Measurements from ENCODE around the gene HSD11B2. TPM values are rescaled to one million over a fixed set of nuclear protein-coding genes. Genes with fewer than 3 reads are reported as not detected.

HSD11B2 gene
- total RNA-seq (not detected), polyA plus RNA-seq (not detected), total RNA-seq (0 to 5.9 (median 0.13) reads per million in 6 experiments)

DNA sequence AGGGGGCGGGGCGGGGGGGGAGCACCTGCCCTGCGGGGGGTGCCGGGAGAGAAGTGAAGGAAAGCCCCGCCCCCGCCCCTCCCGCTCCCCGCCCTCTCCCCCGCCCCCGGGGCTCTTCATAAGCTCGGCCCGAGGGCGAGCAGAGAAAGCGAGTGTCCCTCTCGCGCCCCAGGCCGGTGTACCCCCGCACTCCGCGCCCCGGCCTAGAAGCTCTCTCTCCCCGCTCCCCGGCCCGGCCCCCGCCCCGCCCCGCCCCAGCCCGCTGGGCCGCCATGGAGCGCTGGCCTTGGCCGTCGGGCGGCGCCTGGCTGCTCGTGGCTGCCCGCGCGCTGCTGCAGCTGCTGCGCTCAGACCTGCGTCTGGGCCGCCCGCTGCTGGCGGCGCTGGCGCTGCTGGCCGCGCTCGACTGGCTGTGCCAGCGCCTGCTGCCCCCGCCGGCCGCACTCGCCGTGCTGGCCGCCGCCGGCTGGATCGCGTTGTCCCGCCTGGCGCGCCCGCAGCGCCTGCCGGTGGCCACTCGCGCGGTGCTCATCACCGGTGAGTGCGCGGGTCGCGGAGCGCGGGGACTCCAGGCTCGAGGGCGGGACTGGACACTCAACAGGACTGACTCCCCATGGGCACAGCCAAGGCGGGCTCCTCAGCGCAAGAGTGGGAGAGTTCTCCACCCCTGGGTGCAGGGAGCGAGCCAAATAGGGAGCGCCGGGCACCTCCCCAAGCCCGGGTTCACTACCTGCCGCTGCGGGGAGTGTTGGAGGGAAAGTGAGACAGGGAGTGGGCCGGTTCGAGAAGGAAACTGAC lies at the start of gene HSD11B2:
HSD11B2 (plus strand) TSS at position 145 of the 798 bp plus-strand sequence; CDS start at position 273, 128 bp downstream.
- H3K4me3 Mint-ChIP-seq = peak within 1 kb of the TSS; percentile 71 to 88 (median 82)
- DNase-seq = peak in 2 of 10 donors; percentile 18
- H3K27ac Mint-ChIP-seq = no peak within 1 kb of the TSS
- no peaks in the 10 kb centered on the region for H3K9me3 Mint-ChIP-seq
- no peaks in the 10 kb centered on the region for H3K36me3 Mint-ChIP-seq
- POLR2A ChIA-PET = no interaction called here
- peaks cover 13 to 45% (median 31%) of the 10 kb centered on the region in 5 donors for H3K27me3 Mint-ChIP-seq
- peak; percentile 44 to 62 for ATAC-seq
- peaks cover 9 to 16% (median 12%) of the 10 kb centered on the region in 4 donors for H3K4me1 Mint-ChIP-seq

DNA sequence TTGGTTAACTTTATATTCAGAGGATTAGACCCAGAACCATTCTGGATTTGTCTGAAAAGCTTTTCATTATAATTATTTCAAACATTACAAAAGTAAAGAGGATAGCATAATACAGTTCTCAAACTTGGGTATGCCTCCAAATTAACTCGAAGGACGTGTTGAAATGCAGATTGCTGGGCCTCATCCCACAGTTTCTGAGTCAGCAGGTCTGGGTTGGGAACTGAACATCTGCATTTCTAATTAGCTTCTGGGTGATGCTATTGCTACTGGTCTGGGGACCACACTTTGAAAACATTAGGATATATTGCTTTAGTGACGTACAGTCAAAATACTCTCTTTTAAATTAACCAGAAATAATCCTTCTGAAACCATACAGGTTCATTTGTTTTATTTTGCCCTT lies 47.6 kb upstream of the HSD11B2 start:
- ATAC-seq (no peak), DNase-seq (no peak)
- H3K36me3 Mint-ChIP-seq = no peaks in the 10 kb centered on the region
- H3K27me3 Mint-ChIP-seq = peaks cover 0 to 4% (median 0%) of the 10 kb centered on the region in 5 donors
- no peaks in the 10 kb centered on the region for H3K9me3 Mint-ChIP-seq
- POLR2A ChIA-PET = interaction anchor here (0.6 kb wide), 1 partner anchor 13 kb away, joined by 4 read pairs; no protein-coding TSS in a partner anchor
- no peak overlapping the region for H3K27ac Mint-ChIP-seq
- H3K4me1 Mint-ChIP-seq = no peaks in the 10 kb centered on the region
- H3K4me3 Mint-ChIP-seq = no peak overlapping the region

DNA sequence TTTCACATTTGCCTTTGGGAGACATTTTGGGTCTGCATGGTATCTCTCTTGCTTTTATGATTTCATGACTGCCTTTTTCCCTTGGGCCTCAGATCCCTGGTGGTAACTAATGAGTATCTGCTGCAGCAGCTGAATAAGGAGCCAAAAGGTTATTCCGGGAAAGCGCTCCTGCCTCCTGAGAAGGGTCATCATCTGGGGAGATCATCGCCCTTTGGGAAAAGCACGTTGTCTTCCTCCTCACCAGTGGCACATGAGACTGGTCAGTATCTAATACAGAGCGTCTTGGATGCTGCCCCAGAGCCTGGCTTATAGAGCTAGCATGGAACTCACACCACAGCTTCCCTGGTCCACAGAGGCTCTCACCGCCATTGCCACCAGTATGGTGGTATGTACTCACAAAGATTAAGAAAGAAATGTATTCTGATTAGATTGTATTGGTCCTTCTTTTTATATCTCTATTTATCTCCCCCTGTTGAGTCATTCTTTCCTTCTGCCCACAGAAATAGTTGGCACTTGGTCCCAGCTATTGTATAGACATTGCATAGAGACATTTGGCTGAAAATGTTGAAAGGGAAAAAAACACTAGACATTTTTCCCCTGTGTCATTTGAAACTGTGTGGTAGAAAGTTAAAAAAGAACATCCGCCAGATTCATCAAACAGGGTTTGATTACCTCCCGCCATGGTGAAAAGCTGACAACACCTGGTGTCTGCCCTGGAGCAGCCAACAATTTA lies 46.0 kb upstream of the HSD11B2 start:
- no peaks in the 10 kb centered on the region for H3K4me1 Mint-ChIP-seq
- no peak overlapping the region for H3K4me3 Mint-ChIP-seq
- H3K27ac Mint-ChIP-seq = no peak overlapping the region

DNA sequence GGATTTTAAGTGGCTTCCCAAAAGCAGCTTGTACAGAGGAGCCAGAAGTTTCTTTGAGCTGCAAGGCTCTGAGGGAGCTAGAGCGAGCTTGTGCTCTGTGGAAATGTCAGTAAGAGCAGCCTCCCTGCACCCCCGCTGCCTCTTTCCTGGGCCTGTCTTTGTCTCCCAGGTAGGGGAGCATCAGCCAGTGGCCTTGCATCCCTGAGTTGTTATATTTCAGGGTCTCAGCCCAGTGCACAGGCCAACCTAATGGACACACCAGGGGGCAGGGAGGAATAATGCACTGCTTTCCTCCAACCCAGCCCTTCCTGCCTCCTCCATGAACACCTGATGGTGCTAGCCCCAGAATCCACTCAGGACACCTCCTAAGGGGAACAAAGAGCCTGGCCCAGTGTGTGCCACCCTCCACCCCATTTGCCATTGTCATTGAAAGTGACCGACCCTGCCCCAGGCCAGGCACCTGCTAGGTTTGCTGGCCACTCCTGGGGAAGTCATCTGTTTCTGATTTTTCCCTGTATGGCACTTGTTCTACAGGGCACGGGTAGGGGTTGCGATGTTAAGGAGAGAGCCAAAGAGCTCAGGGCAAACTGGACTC lies 44.0 kb upstream of the HSD11B2 start:
- no peak overlapping the region for H3K4me3 Mint-ChIP-seq
- no peak for ATAC-seq
- POLR2A ChIA-PET = no interaction called here
- peaks cover 0 to 11% (median 0%) of the 10 kb centered on the region in 4 donors for H3K4me1 Mint-ChIP-seq
- no peak for DNase-seq
- H3K9me3 Mint-ChIP-seq = no peaks in the 10 kb centered on the region
- H3K36me3 Mint-ChIP-seq = no peaks in the 10 kb centered on the region
- H3K27ac Mint-ChIP-seq = no peak overlapping the region
- H3K27me3 Mint-ChIP-seq = peaks cover 0 to 4% (median 2%) of the 10 kb centered on the region in 5 donors

More for the DNA sequence above, 46.0 kb upstream of the HSD11B2 start:
- no peaks in the 10 kb centered on the region for H3K9me3 Mint-ChIP-seq
- no peak for DNase-seq
- H3K36me3 Mint-ChIP-seq = no peaks in the 10 kb centered on the region
- POLR2A ChIA-PET = no interaction called here
- ATAC-seq = no peak
- H3K27me3 Mint-ChIP-seq = peaks cover 0 to 4% (median 0%) of the 10 kb centered on the region in 5 donors

DNA sequence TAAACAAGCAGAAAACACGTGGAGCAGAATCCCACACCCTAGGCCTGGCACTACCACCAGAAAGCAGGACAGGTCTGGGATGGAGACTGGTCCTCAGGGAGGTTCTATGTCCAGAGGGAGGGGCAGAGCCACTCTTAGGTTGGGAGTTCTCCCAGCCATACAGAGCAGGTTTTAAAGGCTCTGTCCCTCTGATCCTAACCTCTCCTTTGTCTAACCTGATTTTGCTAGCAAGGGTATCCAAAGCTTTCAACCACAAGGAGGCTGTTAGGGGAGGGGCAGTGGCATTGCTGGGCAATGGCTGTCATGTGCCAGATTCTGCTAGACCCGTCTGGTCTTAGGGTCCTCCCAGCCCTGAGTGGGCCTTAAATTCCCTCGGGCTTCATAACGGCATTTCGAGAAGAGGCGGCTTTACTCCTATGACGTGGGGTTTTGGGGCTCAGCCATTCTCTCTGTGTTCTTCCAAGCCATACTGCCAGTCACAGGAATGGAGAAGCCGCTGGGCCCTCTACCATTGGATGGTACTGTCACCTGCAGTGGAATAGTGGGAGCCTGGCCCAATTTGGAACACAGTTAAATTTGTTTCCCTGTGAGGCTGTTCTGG lies 43.3 kb upstream of the HSD11B2 start:
- DNase-seq = no peak
- Mint-ChIP-seq H3K4me1 (peaks cover 0 to 14% (median 3%) of the 10 kb centered on the region in 4 donors), H3K4me3 (no peak overlapping the region), H3K27ac (no peak overlapping the region), H3K36me3 (no peaks in the 10 kb centered on the region), H3K9me3 (no peaks in the 10 kb centered on the region), H3K27me3 (peaks cover 1 to 10% (median 8%) of the 10 kb centered on the region in 5 donors)
- POLR2A ChIA-PET = no interaction called here
- ATAC-seq = no peak

DNA sequence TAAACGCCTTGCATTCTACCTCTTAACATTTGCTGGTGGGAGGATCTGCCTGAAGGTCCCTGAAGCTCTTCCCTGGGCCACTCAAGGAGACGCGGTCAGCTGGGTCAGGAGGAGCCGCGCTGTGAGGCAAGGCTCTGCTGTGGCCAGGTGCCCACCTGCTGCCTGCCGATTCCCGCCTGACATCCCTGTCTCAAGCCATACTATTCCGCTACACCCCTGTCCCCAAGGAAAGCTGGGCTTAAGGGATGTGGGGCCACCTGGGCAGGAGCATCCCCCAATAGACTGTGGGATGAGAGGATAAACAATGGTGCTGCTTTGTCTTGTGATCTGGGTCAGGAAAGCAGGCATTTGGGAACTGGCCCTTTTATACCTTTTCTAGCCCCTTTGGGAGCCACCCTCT lies 42.7 kb upstream of the HSD11B2 start:
- ATAC-seq (no peak), DNase-seq (no peak)
- Mint-ChIP-seq H3K27me3 (peaks cover 1 to 12% (median 10%) of the 10 kb centered on the region in 5 donors), H3K27ac (no peak overlapping the region), H3K4me3 (no peak overlapping the region), H3K36me3 (no peaks in the 10 kb centered on the region), H3K4me1 (peaks cover 0 to 18% (median 3%) of the 10 kb centered on the region in 4 donors), H3K9me3 (no peaks in the 10 kb centered on the region)
- POLR2A ChIA-PET = interaction anchor here (1.5 kb wide), 1 partner anchor 8 kb away, joined by 3 read pairs; no protein-coding TSS in a partner anchor

DNA sequence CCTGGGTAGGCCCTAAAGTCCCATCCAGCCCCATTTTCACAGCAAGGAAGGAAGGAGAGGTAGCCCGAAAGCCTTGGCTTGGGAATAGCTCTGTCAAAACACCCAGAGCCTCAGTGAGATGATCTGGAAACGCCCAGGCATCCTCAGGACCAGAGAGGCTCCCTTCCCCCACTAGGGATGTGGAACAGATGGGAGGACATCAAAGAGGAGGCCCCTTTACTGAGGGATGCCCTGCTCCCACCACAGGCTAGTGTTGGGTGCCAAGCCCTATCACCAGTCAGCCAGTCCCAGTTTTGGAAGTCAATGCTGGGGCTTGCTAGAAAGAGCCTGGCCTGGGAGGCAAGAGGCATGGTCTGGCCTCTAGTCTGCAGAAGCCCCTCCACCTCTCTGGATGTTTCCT lies 42.3 kb upstream of the HSD11B2 start:
- Mint-ChIP-seq H3K27ac (no peak overlapping the region), H3K27me3 (peaks cover 1 to 13% (median 11%) of the 10 kb centered on the region in 5 donors), H3K36me3 (no peaks in the 10 kb centered on the region), H3K4me1 (peaks cover under 1 to 19% (median 4%) of the 10 kb centered on the region in 4 donors), H3K4me3 (no peak overlapping the region), H3K9me3 (no peaks in the 10 kb centered on the region)
- POLR2A ChIA-PET = interaction anchor here (1.5 kb wide), 1 partner anchor 9 kb away, joined by 3 read pairs; no protein-coding TSS in a partner anchor
- DNase-seq (no peak), ATAC-seq (no peak)

DNA sequence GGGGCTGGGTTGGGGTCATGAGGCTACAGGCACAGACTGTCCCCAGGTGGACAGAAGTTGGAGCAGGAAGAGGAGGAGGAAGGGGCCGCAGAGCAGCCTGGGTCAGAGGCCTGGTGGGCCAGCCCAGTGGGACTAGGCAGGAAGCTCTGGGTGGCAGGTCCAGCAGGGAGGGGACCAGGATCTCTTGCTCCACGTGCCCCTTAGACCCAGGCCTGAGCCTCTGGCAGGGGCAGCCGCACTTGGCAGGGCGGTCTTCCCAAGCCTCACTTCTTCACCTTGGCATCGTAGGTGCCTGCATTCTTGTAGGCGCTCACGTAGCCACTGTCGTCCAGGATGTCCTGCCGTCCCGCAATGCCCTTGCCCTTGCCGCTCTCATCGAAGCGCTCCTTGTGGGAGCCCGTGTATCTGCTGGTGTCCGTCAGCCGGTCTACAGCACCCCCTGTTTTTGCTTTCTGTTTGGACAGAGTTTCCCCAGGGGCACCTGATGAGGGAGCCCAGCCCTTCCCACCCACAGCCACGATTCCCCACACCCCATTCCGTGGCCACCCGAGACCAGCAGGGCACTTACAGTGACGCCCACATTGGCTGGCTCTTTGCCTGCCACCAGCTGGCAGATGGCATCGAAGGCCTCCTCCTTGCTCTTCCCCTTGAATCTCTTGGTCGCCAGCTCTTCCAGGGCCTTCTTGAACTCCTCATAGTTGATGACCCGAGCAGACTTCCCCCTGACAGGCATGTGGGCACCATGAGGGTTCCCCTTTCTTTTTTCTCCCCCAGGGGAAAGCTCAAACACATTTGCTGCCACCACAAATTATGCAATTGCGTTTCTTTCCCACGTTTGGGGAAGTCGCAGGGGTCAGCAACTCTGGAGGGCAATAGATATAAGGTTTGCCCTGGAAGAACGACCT lies 40.8 kb upstream of the HSD11B2 start:
- no peak for DNase-seq
- no peaks in the 10 kb centered on the region for H3K9me3 Mint-ChIP-seq
- ATAC-seq = no peak
- H3K36me3 Mint-ChIP-seq = peaks cover 0 to 2% (median 0%) of the 10 kb centered on the region in 3 donors
- no peak overlapping the region for H3K4me3 Mint-ChIP-seq
- H3K27me3 Mint-ChIP-seq = peaks cover 5 to 27% (median 19%) of the 10 kb centered on the region in 5 donors
- POLR2A ChIA-PET = no interaction called here
- H3K4me1 Mint-ChIP-seq = peaks cover 7 to 25% (median 10%) of the 10 kb centered on the region in 4 donors
- peak overlapping the region in 2 of 10 donors; percentile 66 to 76 for H3K27ac Mint-ChIP-seq

DNA sequence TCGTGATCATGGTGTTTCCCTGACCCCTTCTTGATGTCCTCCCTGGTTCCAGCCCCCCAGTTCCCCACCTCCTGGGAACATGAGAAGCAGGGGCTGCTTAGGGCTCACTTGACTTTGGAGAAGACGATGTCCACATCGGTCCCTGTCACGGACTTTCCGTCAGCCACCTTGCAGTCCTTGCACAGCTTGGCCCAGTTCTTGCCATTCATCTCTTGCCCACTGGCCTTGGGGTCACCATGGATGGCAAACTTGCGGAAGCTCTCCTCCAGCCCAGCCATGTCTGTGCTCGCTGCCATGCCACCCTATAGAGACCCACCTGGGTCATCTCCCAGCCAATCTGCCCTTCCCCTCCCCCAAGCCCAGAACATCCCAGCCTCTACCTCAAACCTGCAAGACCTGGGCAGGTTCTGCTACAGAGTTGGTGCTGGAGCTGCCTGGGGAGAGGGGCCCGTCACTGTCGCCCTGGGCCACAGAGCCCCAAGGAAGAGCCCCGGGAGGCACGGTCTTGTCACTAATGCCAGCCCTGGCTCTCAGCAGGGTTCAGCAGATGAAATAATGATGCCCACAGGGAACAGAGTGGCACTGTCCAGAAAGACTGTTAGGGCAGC lies 40.0 kb upstream of the HSD11B2 start:
- Mint-ChIP-seq H3K4me1 (peaks cover 9 to 25% (median 10%) of the 10 kb centered on the region in 4 donors), H3K4me3 (no peak overlapping the region), H3K27me3 (peaks cover 5 to 34% (median 19%) of the 10 kb centered on the region in 5 donors), H3K27ac (no peak overlapping the region), H3K9me3 (no peaks in the 10 kb centered on the region), H3K36me3 (peaks cover 0 to 2% (median 0%) of the 10 kb centered on the region in 3 donors)
- ATAC-seq (no peak), DNase-seq (no peak)
- POLR2A ChIA-PET = no interaction called here

DNA sequence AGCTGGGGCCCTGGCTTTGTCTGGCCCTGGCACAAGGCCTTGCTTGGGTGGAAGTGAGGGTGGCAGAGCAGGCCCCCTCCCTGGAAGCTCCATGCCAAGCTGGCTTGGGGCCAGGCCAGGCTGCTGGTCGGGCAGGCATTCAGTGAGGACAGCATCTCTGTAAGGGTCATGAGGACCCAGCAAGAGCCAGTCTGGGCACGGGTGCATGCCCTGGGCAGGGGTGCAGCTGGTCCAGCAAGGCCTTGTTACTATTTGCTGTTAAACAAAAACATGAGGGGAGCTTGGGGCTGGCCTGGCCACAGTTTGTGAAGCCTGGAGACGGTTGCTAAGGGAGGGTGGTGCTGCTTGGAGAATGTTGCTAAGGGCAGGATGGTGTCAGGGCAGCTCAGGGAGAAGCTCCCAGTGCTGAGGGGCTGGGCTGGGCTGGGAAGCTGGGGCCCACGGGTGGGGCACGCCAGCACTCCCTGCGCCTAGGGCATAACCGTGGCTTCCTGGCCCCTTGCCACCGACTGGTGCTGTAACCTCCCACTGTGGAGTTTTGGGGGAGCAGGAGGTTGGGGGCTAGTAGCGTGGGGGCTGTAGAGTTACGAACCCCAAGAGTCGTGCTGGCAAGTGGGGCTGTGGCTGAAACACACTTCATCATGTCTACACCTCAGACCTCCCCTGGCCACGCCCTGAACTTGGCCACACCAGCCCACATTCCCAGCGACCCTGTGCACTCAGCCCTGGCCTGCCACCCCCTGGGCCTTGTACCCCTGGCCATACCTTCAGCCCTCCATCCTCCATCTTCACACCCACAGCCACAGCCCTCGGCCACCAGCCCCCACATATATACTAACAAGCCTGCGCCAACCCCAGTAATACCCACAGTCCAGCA lies 39.3 kb upstream of the HSD11B2 start:
- no peak for ATAC-seq

More for the DNA sequence above, 39.3 kb upstream of the HSD11B2 start:
- Mint-ChIP-seq H3K9me3 (no peaks in the 10 kb centered on the region), H3K27ac (peak overlapping the region in 2 of 10 donors; percentile 67 to 78), H3K36me3 (peaks cover 0 to 2% (median 0%) of the 10 kb centered on the region in 3 donors), H3K27me3 (peaks cover 5 to 36% (median 19%) of the 10 kb centered on the region in 5 donors), H3K4me1 (peaks cover 9 to 25% (median 10%) of the 10 kb centered on the region in 4 donors), H3K4me3 (peak overlapping the region in 3 of 10 donors; percentile 11 to 26 (median 22))
- no peak for DNase-seq
- POLR2A ChIA-PET = no interaction called here

Measured in naive thymus-derived CD8-positive, alpha-beta T cell (primary cell).